Pancreas (tissue), 10 donors: ENCODE data around the gene LATS2. TPM values are rescaled to one million over a fixed set of nuclear protein-coding genes. Genes with fewer than 3 reads are reported as not detected.

ENCODE experiments used
- ATAC-seq, 4 donors: fragments of 200-7000 bp; cut with Tn5 transposase; one replicate each; pipeline versions ENCODE4 v1.8.0 to v1.9.1; 2020; ENCODE audit warnings: mild to moderate bottlenecking in 4 of 4, moderate library complexity in 4 of 4
- DNase-seq, 6 donors: peaks; one replicate each; pipeline ENCODE4 v3.0.0-alpha.2; 2020
- FAIRE-seq: peaks from 2 replicates; lab custom pipeline; 2012; peaks lifted over from hg19 to GRCh38; lab: Jason Lieb, UNC
- H3K27ac ChIP-seq, 4 donors: fragments of 200-600 bp; sonication (generic); 1 replicate in 3 of 4; 2 replicates in 1 of 4; pipeline versions ENCODE4 v1.5.0 to v1.8.0; 2020
- H3K27me3 ChIP-seq, 4 donors: fragments of 200-600 bp; one replicate each; pipeline ENCODE4 v1.8.0; 2021
- H3K36me3 ChIP-seq, 3 donors: fragments of 200-600 bp; sonication (generic) in 1 of 3; one replicate each; pipeline versions ENCODE4 v1.5.0 to v1.8.0; 2020 to 2021
- H3K4me1 ChIP-seq, 3 donors: fragments of 200-600 bp; one replicate each; pipeline ENCODE4 v1.8.0; 2021
- H3K4me3 ChIP-seq, 4 donors: fragments of 200-600 bp; sonication (generic) in 2 of 4; one replicate each; pipeline versions ENCODE4 v1.5.0 to v1.8.0; 2020 to 2021
- H3K9me3 ChIP-seq, 4 donors: fragments of 200-600 bp; one replicate each; pipeline ENCODE4 v1.8.0; 2021
- WGBS, 2 donors: extraction: QIAGEN DNeasy Blood & Tissue Kit; methylation state at CpG; one replicate each; pipeline ENCODE4 v1.1.7; 2013; 5-methylcytosine and 5-hydroxymethylcytosine counted together
- intact Hi-C, 3 donors: fragments of 100-400 bp; cut with DNase I; formaldehyde crosslinking; loops; one replicate each; pipeline versions ENCODE4 v1.11.1 to v1.14.2; 2022
- polyA plus RNA-seq, 2 donors: library from polyadenylated mRNA; stranded (reverse); fragments of 200-250 nt; gene quantifications; one replicate each; pipeline ENCODE4 v1.2.3, GENCODE V29; 2013
- total RNA-seq, 6 donors: library from RNA; stranded (reverse); fragmentation: NEBNext Ultra II Directional in 4 of 6; extraction: Animal tissue kit (Norgen Biotek cat#: 25700) in 4 of 6; gene quantifications; one replicate each; pipeline versions ENCODE4 v1.2.1 to v1.2.4, GENCODE V29; 2021 to 2023
- TF ChIP-seq, protein P1 (sequence below), 4 donors: fragments of 200-600 bp; sonication (generic) in 3 of 4; IDR thresholded peaks; one replicate each; pipeline versions ENCODE4 v1.5.0 to v1.8.0; 2021; ENCODE audit warnings: antibody characterized with exemption in 4 of 4
- donor health status: healthy with polysubstance abuse.
- donor health status: DM: no; HTN: no; CAD: no; lungs with moderate emphysema.
- donor health status: DM: no; HTN: no; CAD: no.
- donor health status: control.
- donor health status: control.
- donor health status: Bipolar disorder and iron deficiency.
- donor health status: DM: yes; HTN: yes; CAD: no.
- donor health status: DM: no; HTN: no; CAD: no.
- donor health status: DM: no; HTN: no; CAD: no.
- donor health status: DM: yes; HTN: yes; CAD: no.

LATS2 gene
- total and polyA plus RNA-seq, 8 donors = 3.8 to 12.5 (median 7.1) TPM

DNA sequence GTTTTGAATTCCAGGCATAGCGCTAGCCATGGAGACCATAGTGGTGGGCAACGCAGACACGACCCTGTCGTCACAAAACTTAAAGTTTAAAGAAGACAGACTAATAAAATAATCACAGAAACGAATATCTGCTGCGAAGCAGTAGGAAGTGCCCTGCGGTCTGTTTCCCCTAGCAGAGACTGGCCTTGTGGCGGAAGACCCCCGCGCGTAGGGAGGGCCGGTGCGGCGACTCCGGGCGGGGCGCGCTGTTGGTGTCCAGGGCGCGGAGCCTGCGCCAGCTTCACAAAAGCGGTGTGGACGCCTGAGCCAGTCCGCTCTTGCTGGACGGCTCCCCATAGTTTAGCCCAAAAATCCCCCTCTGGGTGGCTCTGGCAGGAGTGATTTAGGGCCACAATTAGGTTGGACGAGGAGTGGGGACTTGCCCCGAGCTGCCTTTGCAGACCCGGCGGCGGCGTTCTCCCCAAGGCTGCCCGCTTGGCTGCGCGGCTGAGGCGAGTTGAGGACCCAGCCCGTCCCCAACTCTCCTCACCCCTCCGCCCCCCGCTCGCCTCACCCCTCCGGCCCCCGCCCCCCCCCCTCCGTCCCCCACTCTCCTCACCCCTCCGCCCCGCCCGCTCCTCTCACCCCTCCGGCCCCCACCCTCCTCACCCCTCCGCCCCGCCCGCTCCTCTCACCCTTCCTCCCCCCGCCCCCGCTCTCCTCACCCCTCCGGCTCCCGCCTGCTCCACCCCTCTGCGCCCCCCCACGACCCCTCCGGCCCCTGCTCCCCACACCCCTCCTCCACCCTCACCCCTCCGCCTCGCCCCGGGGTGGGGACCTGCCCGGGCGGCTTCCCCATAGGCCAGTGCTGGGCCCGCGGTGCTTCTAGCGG lies 14.2 kb upstream of the LATS2 start:
- DNase-seq (peak in 2 of 6 donors; percentile 72 to 76), ATAC-seq (peak in 3 of 4 donors; percentile 60 to 68 (median 62)), FAIRE-seq (no peak)
- H3K9me3 ChIP-seq = no peaks in the 10 kb centered on the region
- intact Hi-C loops = no loop called here
- peaks cover 0 to 5% (median 0%) of the 10 kb centered on the region in 4 donors for H3K27me3 ChIP-seq
- TF ChIP-seq, protein P1, sequence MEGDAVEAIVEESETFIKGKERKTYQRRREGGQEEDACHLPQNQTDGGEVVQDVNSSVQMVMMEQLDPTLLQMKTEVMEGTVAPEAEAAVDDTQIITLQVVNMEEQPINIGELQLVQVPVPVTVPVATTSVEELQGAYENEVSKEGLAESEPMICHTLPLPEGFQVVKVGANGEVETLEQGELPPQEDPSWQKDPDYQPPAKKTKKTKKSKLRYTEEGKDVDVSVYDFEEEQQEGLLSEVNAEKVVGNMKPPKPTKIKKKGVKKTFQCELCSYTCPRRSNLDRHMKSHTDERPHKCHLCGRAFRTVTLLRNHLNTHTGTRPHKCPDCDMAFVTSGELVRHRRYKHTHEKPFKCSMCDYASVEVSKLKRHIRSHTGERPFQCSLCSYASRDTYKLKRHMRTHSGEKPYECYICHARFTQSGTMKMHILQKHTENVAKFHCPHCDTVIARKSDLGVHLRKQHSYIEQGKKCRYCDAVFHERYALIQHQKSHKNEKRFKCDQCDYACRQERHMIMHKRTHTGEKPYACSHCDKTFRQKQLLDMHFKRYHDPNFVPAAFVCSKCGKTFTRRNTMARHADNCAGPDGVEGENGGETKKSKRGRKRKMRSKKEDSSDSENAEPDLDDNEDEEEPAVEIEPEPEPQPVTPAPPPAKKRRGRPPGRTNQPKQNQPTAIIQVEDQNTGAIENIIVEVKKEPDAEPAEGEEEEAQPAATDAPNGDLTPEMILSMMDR (IDR thresholded peaks at IDR 0.05) = no peak
- H3K36me3 ChIP-seq = no peaks in the 10 kb centered on the region
- WGBS, 2 donors = 7% methylated on average over 46 to 52 of the region's 64 CpGs
- peaks cover 0 to 4% (median 3%) of the 10 kb centered on the region in 3 donors for H3K4me1 ChIP-seq
- H3K4me3 ChIP-seq = peak overlapping the region in 2 of 4 donors; percentile 26 to 43
- H3K27ac ChIP-seq = peak overlapping the region in 1 of 4 donors; percentile 41

- H3K27ac ChIP-seq = peak overlapping the region in 2 of 4 donors; percentile 41 to 55
- peaks cover 0 to 4% (median 3%) of the 10 kb centered on the region in 3 donors for H3K4me1 ChIP-seq
- no peaks in the 10 kb centered on the region for H3K9me3 ChIP-seq
- intact Hi-C loops = no loop called here
- TF ChIP-seq, protein P1 (IDR thresholded peaks at IDR 0.05) = no peak
- FAIRE-seq = no peak
- peak overlapping the region in 2 of 4 donors; percentile 26 to 43 for H3K4me3 ChIP-seq
- peaks cover 0 to 5% (median 0%) of the 10 kb centered on the region in 4 donors for H3K27me3 ChIP-seq
- no peak for DNase-seq
- H3K36me3 ChIP-seq = no peaks in the 10 kb centered on the region
- WGBS, 2 donors = 53 to 67% methylated on average over 9 of the region's 9 CpGs
- peak in 2 of 4 donors; percentile 34 to 49 for ATAC-seq
Measured at GRCh38 chr13:21075011-21075378, 13.6 kb upstream of the LATS2 start.

DNA sequence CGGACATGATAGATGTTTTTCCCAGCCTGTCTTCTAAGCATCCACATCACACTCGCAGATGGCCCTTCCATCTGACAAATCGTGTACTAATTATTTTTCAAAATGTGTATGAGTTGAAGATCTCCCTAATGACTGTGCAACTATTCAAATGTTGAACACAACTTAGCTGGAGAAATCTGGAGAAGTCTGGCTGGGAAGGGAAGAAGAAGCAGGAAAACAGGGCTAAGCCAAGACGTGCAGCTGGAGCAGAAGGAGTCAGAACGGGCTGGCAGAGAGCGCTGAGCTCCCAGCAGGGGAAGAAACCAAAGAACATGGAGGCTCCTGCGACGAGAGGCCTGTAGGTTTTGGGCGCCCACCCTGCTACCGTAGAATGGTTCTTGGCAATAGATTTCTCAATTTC lies 13.2 kb upstream of the LATS2 start:
- peak overlapping the region in 2 of 4 donors; percentile 41 to 55 for H3K27ac ChIP-seq
- intact Hi-C loops = no loop called here
- H3K4me3 ChIP-seq = no peak overlapping the region
- peaks cover 0 to 5% (median 0%) of the 10 kb centered on the region in 4 donors for H3K27me3 ChIP-seq
- FAIRE-seq (no peak), ATAC-seq (peak in 2 of 4 donors; percentile 12 to 14), DNase-seq (no peak)
- WGBS, 2 donors = 60 to 70% methylated on average over 10 of the region's 10 CpGs
- peaks cover 0 to 4% (median 3%) of the 10 kb centered on the region in 3 donors for H3K4me1 ChIP-seq
- TF ChIP-seq, protein P1 (IDR thresholded peaks at IDR 0.05) = no peak
- H3K9me3 ChIP-seq = no peaks in the 10 kb centered on the region
- H3K36me3 ChIP-seq = no peaks in the 10 kb centered on the region

DNA sequence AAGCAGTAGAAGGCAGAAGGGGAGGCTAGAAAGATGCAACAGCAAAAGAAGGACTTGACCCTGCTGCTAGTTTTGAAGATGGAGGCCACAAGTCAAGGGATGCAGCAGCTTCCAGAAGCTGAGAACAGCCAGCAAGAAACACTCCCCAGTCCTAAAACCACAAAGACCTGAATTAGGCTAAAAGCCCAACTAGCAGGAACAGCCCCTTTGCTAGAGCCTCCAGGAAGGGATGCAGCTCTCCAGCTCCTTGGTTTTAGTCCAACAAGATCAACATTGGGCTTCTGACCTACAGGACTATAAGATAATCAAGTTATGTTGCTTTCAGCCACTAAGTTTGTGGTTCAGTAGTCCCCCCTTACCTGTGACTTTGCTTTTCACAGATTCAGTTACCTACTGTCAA lies 10.5 kb upstream of the LATS2 start:
- H3K9me3 ChIP-seq = no peaks in the 10 kb centered on the region
- no peak for DNase-seq
- TF ChIP-seq, protein P1 (IDR thresholded peaks at IDR 0.05) = no peak
- peaks cover 0 to 4% (median 3%) of the 10 kb centered on the region in 3 donors for H3K4me1 ChIP-seq
- H3K36me3 ChIP-seq = no peaks in the 10 kb centered on the region
- no peak for FAIRE-seq
- ATAC-seq = no peak
- H3K27ac ChIP-seq = no peak overlapping the region
- no peak overlapping the region for H3K4me3 ChIP-seq
- peaks cover 0 to 5% (median 0%) of the 10 kb centered on the region in 4 donors for H3K27me3 ChIP-seq
- intact Hi-C loops = no loop called here
